Lower leg skin (tissue), 4 donors: ENCODE data around the gene SMARCE1. TPM values are rescaled to one million over a fixed set of nuclear protein-coding genes. Genes with fewer than 3 reads are reported as not detected.

Source experiments
- DNase-seq, 2 donors: peaks; one replicate each; pipeline ENCODE4 v3.0.0-alpha.2; 2019; ENCODE audit warnings: low spot score in 2 of 2
- H3K4me3 ChIP-seq: fragments of 200-600 bp; sonication (generic); 2 replicates; pipeline ENCODE4 v1.5.1; 2017; ENCODE audit warnings: mild to moderate bottlenecking, low read depth; ENCODE audit not compliant: poor library complexity, severe bottlenecking
- POLR2A ChIP-seq, 2 donors: fragments of 450-650 bp; IDR thresholded peaks; one replicate each; pipeline ENCODE4 v1.6.1; 2016 to 2017; ENCODE audit warnings: antibody characterized with exemption in 2 of 2, mild to moderate bottlenecking in 1 of 2, moderate library complexity in 1 of 2
- WGBS, 2 donors: methylation state at CpG; one replicate each; pipeline ENCODE4 v1.1.5; 2018; 5-methylcytosine and 5-hydroxymethylcytosine counted together
- intact Hi-C: fragments of 100-400 bp; cut with DNase I; formaldehyde crosslinking; loops from one replicate; pipeline ENCODE4 v1.15.0; 2023; ENCODE audit warnings: low total_unique reads
- total RNA-seq, 4 donors: library from RNA; depleted of rRNA; stranded (reverse); fragments of >200 nt; gene quantifications; one replicate each; pipeline ENCODE4 v1.1.0, GENCODE V29; 2016
- TF ChIP-seq, protein P1 (sequence below), 3 donors: fragments of 450-650 bp; IDR thresholded peaks; one replicate each; pipeline ENCODE4 v1.5.1; 2016; ENCODE audit warnings: antibody characterized with exemption in 3 of 3, mild to moderate bottlenecking in 3 of 3, moderate library complexity in 2 of 3

Gene SMARCE1
- total RNA-seq, 4 donors from 2014 or later = 63.2 to 77.2 (median 67.6) TPM

DNA sequence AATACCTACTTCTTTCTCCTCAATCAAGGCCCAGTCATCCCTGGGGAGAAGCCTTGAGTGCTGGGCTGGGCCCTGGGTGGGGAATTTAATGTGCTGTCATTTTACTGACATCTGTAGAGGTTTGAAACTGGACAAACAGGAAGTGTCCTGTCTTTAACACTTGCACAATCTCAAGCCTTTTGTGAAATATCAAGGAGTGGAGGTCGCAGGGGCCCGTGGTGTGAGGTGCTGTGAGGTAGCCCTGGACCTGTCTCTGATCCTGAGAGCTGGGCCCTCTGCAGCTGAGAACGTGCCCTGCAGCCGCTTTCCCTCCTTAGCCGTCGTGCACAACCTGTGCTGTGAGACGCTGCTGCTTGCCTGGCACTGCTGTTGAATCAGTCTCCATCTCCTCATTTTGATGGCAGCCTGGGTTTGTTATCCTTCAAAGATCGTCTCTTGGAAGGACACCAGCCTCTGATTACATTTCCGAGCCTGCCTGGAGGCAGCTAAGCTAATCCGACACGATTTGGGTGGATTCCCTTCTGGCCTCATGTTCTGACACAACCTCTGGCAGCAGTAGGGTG lies 29.9 kb downstream of the SMARCE1 start:
- DNase-seq = peak in 1 of 2 donors; percentile 58
- intact Hi-C loops = loop anchor here (10.0 kb wide), 1 partner anchor 167 kb away; the partner anchor contains the start of gene KRT27
- no peak overlapping the region for H3K4me3 ChIP-seq
- TF ChIP-seq POLR2A (IDR thresholded peaks at IDR 0.05) = no peak
- TF ChIP-seq, protein P1, sequence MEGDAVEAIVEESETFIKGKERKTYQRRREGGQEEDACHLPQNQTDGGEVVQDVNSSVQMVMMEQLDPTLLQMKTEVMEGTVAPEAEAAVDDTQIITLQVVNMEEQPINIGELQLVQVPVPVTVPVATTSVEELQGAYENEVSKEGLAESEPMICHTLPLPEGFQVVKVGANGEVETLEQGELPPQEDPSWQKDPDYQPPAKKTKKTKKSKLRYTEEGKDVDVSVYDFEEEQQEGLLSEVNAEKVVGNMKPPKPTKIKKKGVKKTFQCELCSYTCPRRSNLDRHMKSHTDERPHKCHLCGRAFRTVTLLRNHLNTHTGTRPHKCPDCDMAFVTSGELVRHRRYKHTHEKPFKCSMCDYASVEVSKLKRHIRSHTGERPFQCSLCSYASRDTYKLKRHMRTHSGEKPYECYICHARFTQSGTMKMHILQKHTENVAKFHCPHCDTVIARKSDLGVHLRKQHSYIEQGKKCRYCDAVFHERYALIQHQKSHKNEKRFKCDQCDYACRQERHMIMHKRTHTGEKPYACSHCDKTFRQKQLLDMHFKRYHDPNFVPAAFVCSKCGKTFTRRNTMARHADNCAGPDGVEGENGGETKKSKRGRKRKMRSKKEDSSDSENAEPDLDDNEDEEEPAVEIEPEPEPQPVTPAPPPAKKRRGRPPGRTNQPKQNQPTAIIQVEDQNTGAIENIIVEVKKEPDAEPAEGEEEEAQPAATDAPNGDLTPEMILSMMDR (IDR thresholded peaks at IDR 0.05) = no peak
- WGBS, 2 donors = 28 to 46% methylated on average over 11 of the region's 11 CpGs

- TF ChIP-seq, protein P1 (IDR thresholded peaks at IDR 0.05) = no peak
- TF ChIP-seq POLR2A (IDR thresholded peaks at IDR 0.05) = no peak
Observed at GRCh38 chr17:40616592-40616991, 31.0 kb downstream of the SMARCE1 start.

GRCh38 chr17:40615841-40616476 lies 31.7 kb downstream of the SMARCE1 start:
- intact Hi-C loops = loop anchor here (10.0 kb wide), 1 partner anchor 169 kb away; the partner anchor contains the start of gene KRT27
- WGBS, 2 donors = 90 to 94% methylated on average over 10 of the region's 10 CpGs
- H3K4me3 ChIP-seq = no peak overlapping the region
- DNase-seq = no peak
- TF ChIP-seq POLR2A (IDR thresholded peaks at IDR 0.05) = no peak
- TF ChIP-seq, protein P1 (IDR thresholded peaks at IDR 0.05) = no peak

More at GRCh38 chr17:40616592-40616991, 31.0 kb downstream of the SMARCE1 start:
- intact Hi-C loops = loop anchor here (10.0 kb wide), 1 partner anchor 168 kb away; the partner anchor contains the start of gene KRT27
- 76 to 95% methylated on average over 3 of the region's 3 CpGs for WGBS, 2 donors
- no peak for DNase-seq
- H3K4me3 ChIP-seq = no peak overlapping the region

DNA sequence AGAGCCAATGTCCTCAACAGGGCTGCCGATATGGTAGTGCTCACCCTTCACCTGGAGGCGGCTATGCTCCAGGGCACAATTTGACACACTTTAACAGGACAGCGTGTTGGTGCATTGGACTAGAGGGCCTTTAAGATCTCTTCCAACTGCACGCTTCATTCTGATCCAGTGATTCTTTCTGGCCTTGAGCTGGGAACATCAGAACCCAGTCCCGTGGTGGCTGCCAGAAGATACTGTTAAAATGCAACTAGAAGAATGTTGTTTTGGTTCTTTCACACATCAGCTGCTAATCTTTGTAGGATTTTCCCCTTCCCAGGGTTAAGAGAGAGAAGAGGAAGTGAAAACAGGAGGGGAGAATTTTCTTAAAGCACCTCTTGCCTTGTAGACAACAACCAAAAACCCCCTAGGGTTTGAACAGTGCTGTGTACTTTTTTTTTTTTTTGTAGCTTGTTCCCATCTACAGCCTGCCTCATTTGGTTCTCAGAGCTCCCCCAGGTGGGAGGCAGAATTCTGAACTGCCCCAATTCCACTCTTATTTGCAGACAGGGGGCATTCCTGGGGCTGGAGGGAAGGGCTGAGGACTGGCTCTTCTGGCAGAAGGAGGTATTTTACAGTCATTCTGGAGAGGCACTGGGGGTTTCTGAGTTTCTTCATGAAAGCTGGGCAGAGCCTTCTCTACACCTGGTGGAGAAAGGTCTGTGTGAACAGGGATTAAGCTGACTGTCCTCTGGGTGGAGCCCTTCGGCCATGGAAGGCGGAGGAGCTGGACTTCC lies 32.4 kb downstream of the SMARCE1 start:
- 63 to 69% methylated on average over 7 of the region's 7 CpGs for WGBS, 2 donors
- H3K4me3 ChIP-seq = no peak overlapping the region
- TF ChIP-seq, protein P1 (IDR thresholded peaks at IDR 0.05) = no peak
- no peak for TF ChIP-seq POLR2A (IDR thresholded peaks at IDR 0.05)
- no peak for DNase-seq
- intact Hi-C loops = loop anchor here (10.0 kb wide), 1 partner anchor 170 kb away; the partner anchor contains the start of gene KRT27

- intact Hi-C loops = loop anchor here (10.0 kb wide), 1 partner anchor 170 kb away; the partner anchor contains the start of gene KRT27
- no peak for DNase-seq
- TF ChIP-seq, protein P1 (IDR thresholded peaks at IDR 0.05) = no peak
- no peak for TF ChIP-seq POLR2A (IDR thresholded peaks at IDR 0.05)
- no peak overlapping the region for H3K4me3 ChIP-seq
- WGBS, 2 donors = 82 to 84% methylated on average over 13 of the region's 13 CpGs
Observed at GRCh38 chr17:40614431-40615067, 33.1 kb downstream of the SMARCE1 start.
